Stimulated activated CD4-positive, alpha-beta T cell treated with anti-CD3 and anti-CD28 coated beads, Interleukin-4, amount 100 ng/mL, for 24 hours (primary cell): ENCODE data around the gene NAA11.
"Not testable (repeated sequence)": the region's sequence is repeated elsewhere in the genome, so short reads cannot be mapped to it uniquely, and the experiment has no call there.

Source experiments
- DNase-seq: peaks from one replicate; pipeline ENCODE4 v3.0.0-alpha.2; 2020

Gene NAA11

GRCh38 chr4:79308137-79308536 lies 17.7 kb downstream of the NAA11 start:
- no peak for DNase-seq

GRCh38 chr4:79306795-79307194 lies 19.1 kb downstream of the NAA11 start:
- no peak for DNase-seq

GRCh38 chr4:79300280-79300679 lies 25.6 kb downstream of the NAA11 start:
- no peak for DNase-seq

- DNase-seq: no peak
These were observed 27.4 kb downstream of the NAA11 start for GRCh38 chr4:79298484-79298883.

- DNase-seq: no peak
These were observed 27.8 kb downstream of the NAA11 start for GRCh38 chr4:79298027-79298426.

- DNase-seq: no peak
These were observed 28.4 kb downstream of the NAA11 start for GRCh38 chr4:79297479-79297878.

GRCh38 chr4:79296768-79297428 lies 29.0 kb downstream of the NAA11 start:
- no peak for DNase-seq

GRCh38 chr4:79295086-79295485 lies 30.8 kb downstream of the NAA11 start:
- no peak for DNase-seq

- DNase-seq: no peak
These were observed 31.8 kb downstream of the NAA11 start for GRCh38 chr4:79294064-79294463.

GRCh38 chr4:79292008-79292407 lies 33.9 kb downstream of the NAA11 start:
- no peak for DNase-seq

- DNase-seq: no peak
These were observed 35.5 kb downstream of the NAA11 start for GRCh38 chr4:79290376-79290775.

- no peak for DNase-seq
These were observed 37.7 kb downstream of the NAA11 start for GRCh38 chr4:79288185-79288584.

GRCh38 chr4:79287718-79288117 lies 38.1 kb downstream of the NAA11 start:
- no peak for DNase-seq

GRCh38 chr4:79287076-79287475 lies 38.8 kb downstream of the NAA11 start:
- DNase-seq: no peak

GRCh38 chr4:79281566-79282359 lies 44.1 kb downstream of the NAA11 start:
- DNase-seq: no peak

- not testable (repeated sequence) for DNase-seq
These were observed 48.4 kb downstream of the NAA11 start for GRCh38 chr4:79277467-79277866.

- DNase-seq: no peak
These were observed 51.9 kb downstream of the NAA11 start for GRCh38 chr4:79273915-79274314.

GRCh38 chr4:79272761-79273160 lies 53.1 kb downstream of the NAA11 start:
- no peak for DNase-seq

- DNase-seq: no peak
These were observed 53.7 kb downstream of the NAA11 start for GRCh38 chr4:79272126-79272525.

- no peak for DNase-seq
These were observed 58.2 kb downstream of the NAA11 start for GRCh38 chr4:79267671-79268070.
